Frontal cortex (tissue), 4 donors: ENCODE measurements around the gene CACNA1F. TPM values are rescaled to one million over a fixed set of nuclear protein-coding genes. Genes with fewer than 3 reads are reported as not detected.

Source experiments
- DNase-seq, 2 donors: peaks; one replicate each; pipeline ENCODE4 v3.0.0; 2012; ENCODE audit warnings: low spot score in 2 of 2
- FAIRE-seq: peaks from 2 replicates; lab custom pipeline; 2012; peaks lifted over from hg19 to GRCh38; lab: Jason Lieb, UNC
- total RNA-seq: library from RNA; depleted of rRNA; stranded (reverse); fragments of >200 nt; gene quantifications from one replicate; pipeline ENCODE4 v1.2.3, GENCODE V29; 2014
- donor health status: control.
- donor health status: control.
- donor health status: control.

Gene CACNA1F
- under 0.01 TPM for total RNA-seq

GRCh38 chrX:49233176-49233575 lies at the start of gene CACNA1F:
TSS of gene CACNA1F (minus strand) at chrX:49233340. CDS start at chrX:49233309, 31 bp downstream.
- FAIRE-seq, result no peak
- no peak for DNase-seq

GRCh38 chrX:49282647-49283011 lies 49.5 kb upstream of the CACNA1F start:
- no peak for FAIRE-seq
- peak in 1 of 2 donors; percentile 18 for DNase-seq

GRCh38 chrX:49278081-49278480 lies 44.9 kb upstream of the CACNA1F start:
- DNase-seq (no peak), FAIRE-seq (no peak)

- DNase-seq (no peak), FAIRE-seq (no peak)
Measured at GRCh38 chrX:49277535-49277830, 44.3 kb upstream of the CACNA1F start.

GRCh38 chrX:49276671-49277534 lies 43.8 kb upstream of the CACNA1F start:
- FAIRE-seq (no peak), DNase-seq (no peak)

- no peak for FAIRE-seq
- DNase-seq, result no peak
Measured at GRCh38 chrX:49276207-49276606, 43.1 kb upstream of the CACNA1F start.

GRCh38 chrX:49273181-49273727 lies 40.1 kb upstream of the CACNA1F start:
- FAIRE-seq (no peak), DNase-seq (no peak)

GRCh38 chrX:49272421-49272820 lies 39.3 kb upstream of the CACNA1F start:
- no peak for FAIRE-seq
- no peak for DNase-seq

- DNase-seq (no peak), FAIRE-seq (no peak)
Measured at GRCh38 chrX:49271341-49271740, 38.2 kb upstream of the CACNA1F start.

GRCh38 chrX:49270249-49270921 lies 37.2 kb upstream of the CACNA1F start:
- FAIRE-seq (no peak), DNase-seq (no peak)

- DNase-seq, result no peak
Measured at GRCh38 chrX:49269767-49270248, 36.7 kb upstream of the CACNA1F start, which contains the start of gene PPP1R3F. TSS of gene PPP1R3F (plus strand) at chrX:49269793. CDS start at chrX:49269870, 77 bp downstream.

GRCh38 chrX:49269010-49269766 lies 36.0 kb upstream of the CACNA1F start:
- FAIRE-seq (peak; percentile 47), DNase-seq (peak; percentile 84 to 90)

More at GRCh38 chrX:49269767-49270248, 36.7 kb upstream of the CACNA1F start, which contains the start of gene PPP1R3F:
- no peak for FAIRE-seq

- FAIRE-seq (no peak), DNase-seq (no peak)
Measured at GRCh38 chrX:49268702-49269009, 35.5 kb upstream of the CACNA1F start.

GRCh38 chrX:49266523-49267445 lies 33.6 kb upstream of the CACNA1F start:
- DNase-seq (no peak), FAIRE-seq (no peak)

- DNase-seq, result no peak
- FAIRE-seq, result no peak
Measured at GRCh38 chrX:49264460-49264859, 31.3 kb upstream of the CACNA1F start, which contains the start of gene FOXP3. TSS of gene FOXP3 (minus strand) at chrX:49264710. CDS start at chrX:49258505, 6,205 bp downstream.

GRCh38 chrX:49263631-49264030 lies 30.5 kb upstream of the CACNA1F start:
- FAIRE-seq (no peak), DNase-seq (no peak)

GRCh38 chrX:49262603-49263002 lies 29.5 kb upstream of the CACNA1F start:
- DNase-seq (no peak), FAIRE-seq (no peak)

GRCh38 chrX:49260221-49260985 lies 27.3 kb upstream of the CACNA1F start:
- FAIRE-seq (no peak), DNase-seq (no peak)
